ENCODE data around the gene SLC4A5.

- TF ChIP-seq CTCF (conservative IDR thresholded peaks at IDR 0.05) (no peak), EZH2 (IDR thresholded peaks at IDR 0.05; ENCODE audit: low read depth) (no peak)
Measured at GRCh38 chr2:74328573-74328972, 14.6 kb downstream of the SLC4A5 start.
